Endothelial cell of umbilical vein (primary cell): ENCODE measurements around the gene RPH3AL. TPM values are rescaled to one million over a fixed set of nuclear protein-coding genes. Genes with fewer than 3 reads are reported as not detected.

Experiments
- Bru-seq: library from RNA; stranded (reverse); fragments of 400-500 nt; gene quantifications from one replicate; lab custom pipeline; 2021; lab: Mats Ljungman, UMichigan
- BruChase-seq, 2 experiments: library from RNA; stranded (reverse); fragments of 400-500 nt; gene quantifications; one replicate each; lab custom pipeline; 2021; lab: Mats Ljungman, UMichigan
- BruUV-seq: library from RNA; stranded (reverse); fragments of 400-500 nt; replicated peaks from 2 replicates; lab custom pipeline; 2021; lab: Mats Ljungman, UMichigan
- CTCF ChIA-PET: fragments of 300-600, 350-600 bp; sonication (Branson Sonifier 250); formaldehyde crosslinking; loops from one replicate; lab custom pipeline; 2021; ENCODE audit warnings: antibody characterized with exemption, inconsistent platforms; lab: Charles Lee
- POLR2A ChIA-PET: fragments of 300-600, 350-600 bp; sonication (Branson Sonifier 250); formaldehyde crosslinking; loops from one replicate; lab custom pipeline; 2021; ENCODE audit warnings: antibody characterized with exemption, inconsistent platforms; lab: Charles Lee
- DNase-seq: peaks from one replicate; pipeline ENCODE4 v3.0.0-alpha.2; 2011; ENCODE audit warnings: low read depth, low spot score
- FAIRE-seq: peaks from 2 replicates; lab custom pipeline; 2011; peaks lifted over from hg19 to GRCh38; lab: Jason Lieb, UNC
- H2AFZ ChIP-seq: 2 replicates; pipeline ENCODE4 v1.6.0; 2012; ENCODE audit warnings: low read depth, low read length, control low read depth, inconsistent platforms
- H3K27ac ChIP-seq: 2 replicates; pipeline ENCODE4 v1.5.1; 2011; ENCODE audit warnings: low read depth, mild to moderate bottlenecking, control low read depth, low read length, moderate library complexity; ENCODE audit not compliant: insufficient read depth
- H3K27me3 ChIP-seq, 2 experiments: 2 replicates each; pipeline versions ENCODE4 v1.6.0 to v1.6.1; 2011; ENCODE audit warnings: low read length in 2 of 2, mixed read lengths in 1 of 2; ENCODE audit not compliant: control insufficient read depth in 2 of 2, insufficient read depth in 2 of 2
- H3K36me3 ChIP-seq, 2 experiments: 2 replicates in 1 of 2; 3 replicates in 1 of 2; pipeline ENCODE4 v1.5.1; 2011; ENCODE audit warnings: low read length in 2 of 2, mild to moderate bottlenecking in 1 of 2, moderate library complexity in 1 of 2; ENCODE audit not compliant: control insufficient read depth in 2 of 2, insufficient read depth in 2 of 2; ENCODE audit errors: extremely low read depth in 1 of 2
- H3K4me1 ChIP-seq: 3 replicates; pipeline ENCODE4 v1.5.1; 2011; ENCODE audit warnings: mild to moderate bottlenecking, low read length; ENCODE audit not compliant: control insufficient read depth, insufficient read depth; ENCODE audit errors: extremely low read depth
- H3K4me2 ChIP-seq: 2 replicates; pipeline ENCODE4 v1.6.1; 2011; ENCODE audit warnings: low read length, control low read depth, mixed read lengths; ENCODE audit not compliant: insufficient read depth
- H3K4me3 ChIP-seq, 3 experiments: fragments of 200-600 bp in 1 of 3; sonication (generic), shearing (Covaris generic) in 1 of 3; replicated peaks in 1 of 3; 2 replicates each; pipeline ENCODE4 v1.5.1; 2011 to 2016; ENCODE audit warnings: control low read depth in 3 of 3, low read length in 3 of 3, mild to moderate bottlenecking in 2 of 3, inconsistent platforms in 1 of 3, low read depth in 1 of 3, moderate library complexity in 1 of 3; ENCODE audit not compliant: insufficient read depth in 1 of 3
- H3K79me2 ChIP-seq: 2 replicates; pipeline ENCODE4 v1.6.0; 2012; ENCODE audit warnings: low read length, inconsistent platforms; ENCODE audit not compliant: control insufficient read depth, insufficient read depth
- H3K9ac ChIP-seq: replicated peaks from 2 replicates; pipeline ENCODE3; 2011; ENCODE audit warnings: low read length, control low read depth; ENCODE audit not compliant: insufficient read depth; ENCODE audit errors: extremely low read depth
- H3K9me1 ChIP-seq: replicated peaks from 3 replicates; pipeline ENCODE4 v1.6.0; 2011; ENCODE audit warnings: mild to moderate bottlenecking, low read length; ENCODE audit not compliant: control insufficient read depth, insufficient read depth; ENCODE audit errors: extremely low read depth
- H3K9me3 ChIP-seq: replicated peaks from 2 replicates; pipeline ENCODE4 v1.5.1; 2012; ENCODE audit warnings: low read length, inconsistent platforms; ENCODE audit not compliant: control insufficient read depth, insufficient read depth
- H4K20me1 ChIP-seq: replicated peaks from 2 replicates; pipeline ENCODE3; 2011; ENCODE audit warnings: mild to moderate bottlenecking, low read length; ENCODE audit not compliant: control insufficient read depth, insufficient read depth; ENCODE audit errors: extremely low read depth
- FOS ChIP-seq: IDR thresholded peaks from 2 replicates; pipeline ENCODE4 v1.6.1; 2011; ENCODE audit warnings: mild to moderate bottlenecking, low read length, moderate library complexity, borderline replicate concordance; ENCODE audit not compliant: insufficient read depth
- JUN ChIP-seq: IDR thresholded peaks from 2 replicates; pipeline ENCODE4 v1.6.1; 2011; ENCODE audit warnings: borderline replicate concordance, low read depth; ENCODE audit not compliant: insufficient read length, insufficient read depth
- MYC ChIP-seq: IDR thresholded peaks from one replicate; pipeline ENCODE4 v1.6.1; 2011; ENCODE audit warnings: mild to moderate bottlenecking, low read depth, low read length
- POLR2A ChIP-seq: IDR thresholded peaks from 2 replicates; pipeline ENCODE4 v1.6.1; 2012; ENCODE audit warnings: low read depth, mild to moderate bottlenecking, control low read depth, low read length
- POLR2AphosphoS5 ChIP-seq: IDR thresholded peaks from 2 replicates; pipeline ENCODE4 v1.6.1; 2012; ENCODE audit warnings: low read depth, mild to moderate bottlenecking, control low read depth, low read length, moderate library complexity; ENCODE audit not compliant: insufficient read depth
- dilution Hi-C: fragments of 300-500 bp; cut with MboI; formaldehyde crosslinking; loops from one replicate; pipeline ENCODE4 v1.15.0; 2019; ENCODE audit warnings: low sequenced_read_pairs; ENCODE audit not compliant: extremely low pct_ligation_motif_present
- intact Hi-C: fragments of 100-400 bp; cut with micrococcal nuclease; formaldehyde crosslinking; loops from one replicate; pipeline ENCODE4 v1.10.0; 2022
- long read RNA-seq: library from polyadenylated mRNA; stranded (forward); transcript quantifications from one replicate; pipeline ENCODE4 v2.0.0, GENCODE V29; 2021
- polyA minus RNA-seq, 3 experiments: library from RNA; depleted of rRNA, polyadenylated mRNA; stranded (reverse); fragments of >200 nt; gene quantifications; 1 replicate in 1 of 3; 2 replicates in 2 of 3; pipeline ENCODE4 v1.2.3, GENCODE V29; 2011
- polyA plus RNA-seq, 4 experiments: library from polyadenylated mRNA; depleted of rRNA in 3 of 4; stranded (reverse) in 3 of 4; unstranded in 1 of 4; fragments of >200 nt; gene quantifications; 2 replicates each; pipeline versions ENCODE4 v1.2.1 to v1.2.3, GENCODE V29; 2011 to 2012; ENCODE audit warnings: missing spikeins in 1 of 4
- total RNA-seq: library from RNA; stranded (reverse); gene quantifications from 2 replicates; pipeline ENCODE4 v1.2.3, GENCODE V29; 2021

RPH3AL gene, protein sequence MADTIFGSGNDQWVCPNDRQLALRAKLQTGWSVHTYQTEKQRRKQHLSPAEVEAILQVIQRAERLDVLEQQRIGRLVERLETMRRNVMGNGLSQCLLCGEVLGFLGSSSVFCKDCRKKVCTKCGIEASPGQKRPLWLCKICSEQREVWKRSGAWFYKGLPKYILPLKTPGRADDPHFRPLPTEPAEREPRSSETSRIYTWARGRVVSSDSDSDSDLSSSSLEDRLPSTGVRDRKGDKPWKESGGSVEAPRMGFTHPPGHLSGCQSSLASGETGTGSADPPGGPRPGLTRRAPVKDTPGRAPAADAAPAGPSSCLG
- total RNA-seq, result 4.4 and 7.0 TPM in 2 replicates
- 4.1 and 5.6 TPM in 2 replicates for polyA plus RNA-seq
- polyA plus RNA-seq (2011; cell fraction: cytosol; rRNA removed), result 2.9 and 5.4 TPM in 2 replicates
- polyA plus RNA-seq (2011; cell fraction: nucleus; rRNA removed), result 4.1 and 4.7 TPM in 2 replicates
- polyA plus RNA-seq (2012), result 5.5 and 10.8 TPM in 2 replicates
- polyA minus RNA-seq, result 4.8 and 9.4 TPM in 2 replicates
- 2.9 TPM for polyA minus RNA-seq (2011; cell fraction: cytosol; rRNA and poly(A)+ RNA removed)
- polyA minus RNA-seq (2011; cell fraction: nucleus; rRNA and poly(A)+ RNA removed), result 4.8 TPM in 2 replicates
- Bru-seq, nascent RNA, result percentile 39 among the genes with signal in this experiment
- percentile 33 among the genes with signal in this experiment for BruChase-seq, experiment 1, labeled RNA remaining after a 6-hour chase
- percentile 34 among the genes with signal in this experiment for BruChase-seq, experiment 2, labeled RNA remaining after a 2-hour chase
- long read RNA-seq, partial matches to known transcripts, result 1 of 10 reads
- long read RNA-seq, other reads (novel, unspliced or antisense), result 6 of 10 reads

DNA sequence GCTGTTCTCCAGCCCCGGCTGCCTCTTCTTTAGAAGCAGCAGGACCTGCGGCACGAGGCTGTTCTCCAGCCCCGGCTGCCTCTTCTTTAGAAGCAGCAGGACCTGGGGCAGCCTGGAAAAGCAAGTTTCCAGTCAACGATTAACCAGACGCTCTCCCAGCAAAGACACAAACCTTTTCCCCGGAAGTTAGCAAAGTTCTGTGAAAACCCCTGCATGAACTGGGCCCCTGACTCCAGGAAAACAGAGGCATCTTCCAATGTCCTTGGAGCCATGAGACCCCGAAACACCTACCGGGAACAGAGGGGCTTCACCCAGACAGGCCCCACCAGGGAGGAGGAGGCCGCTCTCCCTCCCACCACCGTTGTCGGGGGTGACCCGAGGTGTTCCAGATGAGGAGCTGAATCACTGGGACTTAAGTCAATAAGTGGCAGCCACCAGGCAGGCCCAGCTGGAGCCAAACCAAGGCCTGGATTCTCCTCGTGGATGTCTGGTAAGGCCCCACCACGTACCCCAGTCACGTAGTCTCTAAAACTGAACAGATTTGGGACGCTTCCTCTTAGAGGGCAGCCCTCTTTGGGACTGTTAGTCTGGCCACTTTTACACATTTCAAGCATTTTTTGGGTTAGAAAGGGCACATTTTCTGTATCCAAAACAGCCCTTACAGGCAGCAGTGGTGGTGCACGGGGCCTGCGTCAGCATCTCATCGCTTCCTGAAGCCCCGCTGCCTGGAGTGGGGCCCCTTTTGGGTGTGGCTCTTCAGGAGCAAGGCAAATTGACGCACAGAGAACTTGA lies at the start of gene RPH3AL:
Gene RPH3AL, minus strand, starts transcription at position 387 of the 792 bp plus-strand sequence. CDS start 25,264 bp downstream, outside the sequence.
- dilution Hi-C loops, result no loop called here
- peak within 1 kb of the TSS; percentile 84 for H3K27ac ChIP-seq
- H3K4me1 ChIP-seq, result peaks cover 51% of the 10 kb centered on the region
- DNase-seq, result peak; percentile 69
- TF ChIP-seq POLR2AphosphoS5 (peak; percentile 37), MYC (no peak), POLR2A (no peak), FOS (no peak), JUN (no peak)
- H4K20me1 ChIP-seq, result no peaks in the 10 kb centered on the region
- H2AFZ ChIP-seq, result peak within 1 kb of the TSS; percentile 84
- intact Hi-C loops, result no loop called here
- H3K79me2 ChIP-seq, result no peaks in the 10 kb centered on the region
- no peaks in the 10 kb centered on the region for H3K27me3 ChIP-seq
- no peaks in the 10 kb centered on the region for H3K9me1 ChIP-seq
- H3K9me3 ChIP-seq, result no peaks in the 10 kb centered on the region
- ChIA-PET POLR2A (no interaction called here), CTCF (interaction anchor here (1.2 to 1.3 kb wide), 2 partner anchors 33 to 59 kb away, joined by 4 read pairs; no protein-coding TSS in a partner anchor)
- H3K4me3 ChIP-seq, result no peak within 1 kb of the TSS
- H3K9ac ChIP-seq, result peak within 1 kb of the TSS; percentile 52
- BruUV-seq, result no TSS peak
- FAIRE-seq, result peak; percentile 87
- peak within 1 kb of the TSS; percentile 47 for H3K4me2 ChIP-seq
- no peaks in the 10 kb centered on the region for H3K36me3 ChIP-seq
